Measurements from ENCODE around the gene CATSPER3. TPM values are rescaled to one million over a fixed set of nuclear protein-coding genes. Genes with fewer than 3 reads are reported as not detected.

Gene CATSPER3
- polyA plus RNA-seq, 1 donor from 2014 or later, result 0.17 TPM

DNA sequence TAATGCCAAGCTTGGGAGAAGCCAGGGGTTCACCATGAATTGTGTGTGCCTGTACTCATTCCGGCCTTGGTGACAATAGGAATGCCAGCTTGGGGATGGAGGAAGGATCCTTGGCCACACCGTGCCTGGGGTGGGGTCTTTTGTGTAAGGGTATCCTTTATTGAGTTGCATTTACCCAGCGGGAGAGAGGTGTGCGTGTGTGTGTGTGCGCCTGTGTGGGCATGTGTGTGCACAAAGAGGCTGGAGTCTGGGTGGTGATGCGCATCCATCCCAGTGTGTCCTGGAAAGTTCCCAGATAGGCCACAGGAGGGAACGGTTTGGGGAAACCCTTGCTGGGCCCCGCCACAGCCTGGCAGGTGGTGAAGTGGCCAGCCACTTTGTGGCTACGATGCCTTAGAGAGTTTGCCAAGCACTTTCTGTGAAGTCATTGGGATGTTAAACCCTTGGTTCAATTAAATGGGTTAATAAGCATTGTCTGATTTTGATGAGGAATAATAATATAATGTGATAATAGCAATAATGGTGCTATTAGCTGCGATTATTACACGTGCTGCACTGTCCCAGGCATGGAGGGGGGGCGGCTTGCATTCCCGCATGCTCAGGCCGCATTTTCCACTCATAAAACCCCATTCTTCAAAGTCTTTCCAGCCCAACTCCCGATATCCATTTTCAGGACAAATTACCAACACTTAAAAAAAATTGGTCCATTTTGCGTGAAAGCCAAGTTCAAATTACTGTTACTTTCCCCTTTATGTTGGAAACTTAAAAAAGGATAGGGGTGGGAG, 52.6 kb downstream of the CATSPER3 start:
- H3K27me3 ChIP-seq (ENCODE audit: insufficient read depth, low read depth, low read length), result peaks cover 4% of the 10 kb centered on the region
- H3F3A ChIP-seq (ENCODE audit: insufficient read depth, low read length, poor library complexity, severe bottlenecking), result no peaks in the 10 kb centered on the region
- H4K20me1 ChIP-seq (ENCODE audit: insufficient read depth), result no peaks in the 10 kb centered on the region
- no peak for TF ChIP-seq SMC3 (conservative IDR thresholded peaks at IDR 0.05; ENCODE audit: poor library complexity)
- no peak for TF ChIP-seq RAD21 (conservative IDR thresholded peaks at IDR 0.05)
- TF ChIP-seq, protein P1, sequence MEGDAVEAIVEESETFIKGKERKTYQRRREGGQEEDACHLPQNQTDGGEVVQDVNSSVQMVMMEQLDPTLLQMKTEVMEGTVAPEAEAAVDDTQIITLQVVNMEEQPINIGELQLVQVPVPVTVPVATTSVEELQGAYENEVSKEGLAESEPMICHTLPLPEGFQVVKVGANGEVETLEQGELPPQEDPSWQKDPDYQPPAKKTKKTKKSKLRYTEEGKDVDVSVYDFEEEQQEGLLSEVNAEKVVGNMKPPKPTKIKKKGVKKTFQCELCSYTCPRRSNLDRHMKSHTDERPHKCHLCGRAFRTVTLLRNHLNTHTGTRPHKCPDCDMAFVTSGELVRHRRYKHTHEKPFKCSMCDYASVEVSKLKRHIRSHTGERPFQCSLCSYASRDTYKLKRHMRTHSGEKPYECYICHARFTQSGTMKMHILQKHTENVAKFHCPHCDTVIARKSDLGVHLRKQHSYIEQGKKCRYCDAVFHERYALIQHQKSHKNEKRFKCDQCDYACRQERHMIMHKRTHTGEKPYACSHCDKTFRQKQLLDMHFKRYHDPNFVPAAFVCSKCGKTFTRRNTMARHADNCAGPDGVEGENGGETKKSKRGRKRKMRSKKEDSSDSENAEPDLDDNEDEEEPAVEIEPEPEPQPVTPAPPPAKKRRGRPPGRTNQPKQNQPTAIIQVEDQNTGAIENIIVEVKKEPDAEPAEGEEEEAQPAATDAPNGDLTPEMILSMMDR (IDR thresholded peaks at IDR 0.05; ENCODE audit: poor library complexity, severe bottlenecking), result no peak
- no peak for TF ChIP-seq TAF1 (IDR thresholded peaks at IDR 0.05; ENCODE audit: low read depth)
- no peak for TF ChIP-seq POLR2AphosphoS5 (IDR thresholded peaks at IDR 0.05)
- TF ChIP-seq EZH2 (IDR thresholded peaks at IDR 0.05; ENCODE audit: borderline replicate concordance, insufficient read depth, low read length, poor library complexity, severe bottlenecking), result no peak
- no peak for TF ChIP-seq REST (IDR thresholded peaks at IDR 0.05; ENCODE audit: borderline replicate concordance)
- TF ChIP-seq EP300 (conservative IDR thresholded peaks at IDR 0.05; ENCODE audit: poor library complexity, severe bottlenecking), result no peak
- no peak for TF ChIP-seq MXI1 (conservative IDR thresholded peaks at IDR 0.05; ENCODE audit: poor library complexity, severe bottlenecking)
- H3K9ac ChIP-seq (ENCODE audit: low read length), result no peak overlapping the region
- no peaks in the 10 kb centered on the region for H3K9me3 ChIP-seq (ENCODE audit: low read length)
- no peak overlapping the region for H3K27ac ChIP-seq (ENCODE audit: low read length)
- H3K4me2 ChIP-seq (ENCODE audit: low read length), result no peak overlapping the region
- H3K9me2 ChIP-seq (ENCODE audit: insufficient read depth, low read length), result no peaks in the 10 kb centered on the region
- no peak overlapping the region for H2AFZ ChIP-seq (ENCODE audit: low read depth, low read length)
- H3K4me3 ChIP-seq (ENCODE audit: low read length), result no peak overlapping the region
- H3K79me2 ChIP-seq (replicated peaks; ENCODE audit: insufficient read depth, low read length), result no peaks in the 10 kb centered on the region
- no peaks in the 10 kb centered on the region for H3K36me3 ChIP-seq (ENCODE audit: insufficient read depth, low read length)

DNA sequence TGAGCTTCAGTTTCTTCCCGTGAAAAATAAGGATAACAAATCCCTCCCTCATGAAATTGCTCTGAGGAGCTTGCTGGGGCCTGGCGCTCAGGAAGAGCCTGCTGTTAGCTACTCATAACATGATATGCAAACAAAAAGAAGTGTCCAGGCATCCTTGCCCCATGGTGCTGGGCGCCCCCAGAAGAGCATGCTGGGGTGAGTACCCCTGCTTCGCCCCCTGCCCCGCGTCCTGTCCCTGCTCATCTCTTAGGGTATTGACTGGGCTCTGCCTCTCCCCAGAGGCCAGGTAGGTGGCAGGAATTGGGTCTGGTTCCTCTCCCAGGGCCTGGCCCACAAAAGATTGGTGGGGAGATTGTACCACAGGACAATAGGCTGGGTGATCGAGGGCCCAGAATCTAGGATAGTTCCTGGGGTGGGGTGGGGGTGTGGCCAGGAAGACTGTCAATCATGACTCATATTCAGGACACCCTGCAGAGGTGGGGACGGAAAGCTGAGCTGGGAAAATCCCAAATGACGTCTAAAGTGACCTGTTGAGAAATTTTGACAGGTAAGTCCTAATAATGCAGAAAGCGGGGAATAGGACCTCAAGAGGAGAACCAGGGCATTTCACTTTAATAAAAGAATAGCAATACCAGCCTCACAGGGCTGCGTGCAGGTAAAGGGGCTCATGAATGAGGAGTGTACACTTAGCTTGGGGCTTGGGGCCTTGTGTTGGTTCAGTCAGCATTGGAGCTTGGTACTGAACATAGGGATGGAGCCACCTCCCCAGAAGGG, 57.4 kb downstream of the CATSPER3 start:
- Histone ChIP-seq H4K20me1 (ENCODE audit: insufficient read depth) (no peaks in the 10 kb centered on the region), H3K9me3 (ENCODE audit: low read length) (no peaks in the 10 kb centered on the region), H3K9me2 (ENCODE audit: insufficient read depth, low read length) (no peaks in the 10 kb centered on the region), H3K9ac (ENCODE audit: low read length) (no peak overlapping the region), H3K79me2 (replicated peaks; ENCODE audit: insufficient read depth, low read length) (no peaks in the 10 kb centered on the region), H3K4me2 (ENCODE audit: low read length) (no peak overlapping the region), H3F3A (ENCODE audit: insufficient read depth, low read length, poor library complexity, severe bottlenecking) (no peaks in the 10 kb centered on the region), H3K36me3 (ENCODE audit: insufficient read depth, low read length) (no peaks in the 10 kb centered on the region), H2AFZ (ENCODE audit: low read depth, low read length) (no peak overlapping the region), H3K27ac (ENCODE audit: low read length) (no peak overlapping the region), H3K4me3 (ENCODE audit: low read length) (no peak overlapping the region), H3K27me3 (ENCODE audit: insufficient read depth, low read depth, low read length) (peaks cover 52% of the 10 kb centered on the region)
- TF ChIP-seq EZH2 (IDR thresholded peaks at IDR 0.05; ENCODE audit: borderline replicate concordance, insufficient read depth, low read length, poor library complexity, severe bottlenecking), result no peak
- no peak for TF ChIP-seq RAD21 (conservative IDR thresholded peaks at IDR 0.05)
- TF ChIP-seq REST (IDR thresholded peaks at IDR 0.05; ENCODE audit: borderline replicate concordance), result no peak
- no peak for TF ChIP-seq SMC3 (conservative IDR thresholded peaks at IDR 0.05; ENCODE audit: poor library complexity)
- TF ChIP-seq, protein P1 (IDR thresholded peaks at IDR 0.05; ENCODE audit: poor library complexity, severe bottlenecking), result no peak
- no peak for TF ChIP-seq EP300 (conservative IDR thresholded peaks at IDR 0.05; ENCODE audit: poor library complexity, severe bottlenecking)
- TF ChIP-seq MXI1 (conservative IDR thresholded peaks at IDR 0.05; ENCODE audit: poor library complexity, severe bottlenecking), result no peak
- TF ChIP-seq POLR2AphosphoS5 (IDR thresholded peaks at IDR 0.05), result no peak
- TF ChIP-seq TAF1 (IDR thresholded peaks at IDR 0.05; ENCODE audit: low read depth), result no peak

Data from neural cell (in vitro differentiated cells).